PC-9 (cell line): ENCODE measurements around the gene MINDY4. TPM values are rescaled to one million over a fixed set of nuclear protein-coding genes. Genes with fewer than 3 reads are reported as not detected.

Experiments
- BruUV-seq: library from RNA; stranded (reverse); fragments of 400-500 nt; replicated peaks from 2 replicates; lab custom pipeline; 2021; lab: Mats Ljungman, UMichigan
- CTCF ChIA-PET: fragments of 300-600 bp; sonication (Branson Sonifier 250); formaldehyde crosslinking; loops from one replicate; lab custom pipeline; 2022; ENCODE audit warnings: antibody characterized with exemption; lab: Charles Lee
- POLR2A ChIA-PET: fragments of 300-600 bp; sonication (Branson Sonifier 250); formaldehyde crosslinking; loops from one replicate; lab custom pipeline; 2022; ENCODE audit warnings: antibody characterized with exemption; ENCODE audit not compliant: unreplicated experiment; lab: Charles Lee
- DNase-seq, 2 experiments: peaks; one replicate each; pipeline versions ENCODE4 v3.0.0 to v3.0.0-alpha.2; 2015 to 2022; ENCODE audit warnings: mixed read lengths in 1 of 2
- H2AFZ ChIP-seq: fragments of 200-600 bp; sonication (generic); 2 replicates; pipeline ENCODE4 v1.8.1; 2017; ENCODE audit warnings: antibody characterized with exemption
- H3F3A ChIP-seq: fragments of 200-600 bp; sonication (generic); 2 replicates; pipeline ENCODE4 v1.8.1; 2017; ENCODE audit warnings: antibody characterized with exemption, mild to moderate bottlenecking, low read depth; ENCODE audit not compliant: insufficient read depth
- H3K27ac ChIP-seq: fragments of 200-600 bp; sonication (generic); 2 replicates; pipeline ENCODE4 v1.6.1; 2016; ENCODE audit warnings: mixed run types
- H3K27me3 ChIP-seq: fragments of 200-600 bp; sonication (generic); 2 replicates; pipeline ENCODE4 v1.6.1; 2016; ENCODE audit warnings: low read depth, mixed run types; ENCODE audit not compliant: insufficient read depth
- H3K36me3 ChIP-seq: fragments of 200-600 bp; sonication (generic); 2 replicates; pipeline ENCODE4 v1.6.1; 2016; ENCODE audit warnings: low read depth, mixed run types
- H3K4me1 ChIP-seq: fragments of 200-600 bp; sonication (generic); replicated peaks from 2 replicates; pipeline ENCODE4 v1.6.1; 2016; ENCODE audit warnings: mixed run types; ENCODE audit not compliant: insufficient read depth
- H3K4me2 ChIP-seq: fragments of 200-600 bp; sonication (generic); 2 replicates; pipeline ENCODE4 v1.6.1; 2017; ENCODE audit warnings: mixed run types
- H3K4me3 ChIP-seq: fragments of 200-600 bp; sonication (generic); 2 replicates; pipeline ENCODE4 v1.6.1; 2016; ENCODE audit warnings: mixed run types
- H3K79me2 ChIP-seq: fragments of 200-600 bp; sonication (generic); 2 replicates; pipeline ENCODE4 v1.6.1; 2017; ENCODE audit warnings: low read depth, mixed run types
- H3K9me2 ChIP-seq: fragments of 200-600 bp; sonication (generic); 2 replicates; pipeline ENCODE4 v1.8.1; 2017; ENCODE audit warnings: mild to moderate bottlenecking; ENCODE audit not compliant: insufficient read depth
- H3K9me3 ChIP-seq: fragments of 200-600 bp; sonication (generic); 2 replicates; pipeline ENCODE4 v1.8.1; 2016; ENCODE audit warnings: low read depth; ENCODE audit not compliant: insufficient read depth
- H4K20me1 ChIP-seq: fragments of 200-600 bp; sonication (generic); 2 replicates; pipeline ENCODE4 v1.8.1; 2017; ENCODE audit not compliant: insufficient read depth
- EZH2 ChIP-seq: fragments of 200-600 bp; sonication (generic); IDR thresholded peaks from 2 replicates; pipeline ENCODE4 v1.8.0; 2017; ENCODE audit warnings: antibody characterized with exemption, low read depth
- intact Hi-C: fragments of 100-400 bp; cut with micrococcal nuclease; formaldehyde crosslinking; loops from one replicate; pipeline ENCODE4 v1.10.0; 2022; ENCODE audit not compliant: unreplicated experiment
- total RNA-seq: library from RNA; stranded (reverse); gene quantifications from 2 replicates; pipeline ENCODE4 v1.2.3, GENCODE V29; 2021
- TF ChIP-seq, protein P1 (sequence below): fragments of 200-600 bp; sonication (generic); conservative IDR thresholded peaks from 2 replicates; pipeline ENCODE4 v1.6.1; 2017; ENCODE audit warnings: mixed run types, antibody characterized with exemption, mild to moderate bottlenecking, moderate library complexity

MINDY4 gene
- total RNA-seq, 1 experiment from 2014 or later: 14.8 TPM

DNA sequence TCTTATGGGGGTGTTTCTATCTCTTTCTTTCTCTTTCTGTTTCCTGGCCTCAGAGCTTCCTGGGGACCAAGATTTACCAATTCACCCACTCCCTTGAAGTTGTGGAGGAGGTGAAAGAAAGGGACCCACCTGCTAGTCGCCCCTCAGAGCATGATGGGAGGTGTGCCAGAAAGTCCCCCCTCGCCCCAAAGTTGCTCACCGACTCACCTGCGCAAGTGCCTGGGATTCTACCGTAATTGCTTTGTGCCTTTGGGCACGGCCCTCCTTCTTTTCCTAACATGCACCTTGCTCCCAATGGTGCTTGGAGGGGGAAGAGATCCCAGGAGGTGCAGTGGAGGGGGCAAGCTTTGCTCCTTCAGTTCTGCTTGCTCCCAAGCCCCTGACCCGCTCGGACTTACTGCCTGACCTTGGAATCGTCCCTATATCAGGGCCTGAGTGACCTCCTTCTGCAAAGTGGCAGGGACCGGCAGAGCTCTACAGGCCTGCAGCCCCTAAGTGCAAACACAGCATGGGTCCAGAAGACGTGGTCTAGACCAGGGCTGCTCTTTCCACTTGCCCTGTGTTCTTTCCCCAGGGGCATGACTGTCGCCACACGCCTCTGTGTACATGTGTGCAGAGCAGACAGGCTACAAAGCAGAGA lies 152.7 kb downstream of the MINDY4 start:
- no peak overlapping the region for H3K27ac ChIP-seq
- peaks cover 14% of the 10 kb centered on the region; the same call in 1 of the 2 replicates for H3F3A ChIP-seq
- H3K27me3 ChIP-seq: no peaks in the 10 kb centered on the region
- TF ChIP-seq, protein P1, sequence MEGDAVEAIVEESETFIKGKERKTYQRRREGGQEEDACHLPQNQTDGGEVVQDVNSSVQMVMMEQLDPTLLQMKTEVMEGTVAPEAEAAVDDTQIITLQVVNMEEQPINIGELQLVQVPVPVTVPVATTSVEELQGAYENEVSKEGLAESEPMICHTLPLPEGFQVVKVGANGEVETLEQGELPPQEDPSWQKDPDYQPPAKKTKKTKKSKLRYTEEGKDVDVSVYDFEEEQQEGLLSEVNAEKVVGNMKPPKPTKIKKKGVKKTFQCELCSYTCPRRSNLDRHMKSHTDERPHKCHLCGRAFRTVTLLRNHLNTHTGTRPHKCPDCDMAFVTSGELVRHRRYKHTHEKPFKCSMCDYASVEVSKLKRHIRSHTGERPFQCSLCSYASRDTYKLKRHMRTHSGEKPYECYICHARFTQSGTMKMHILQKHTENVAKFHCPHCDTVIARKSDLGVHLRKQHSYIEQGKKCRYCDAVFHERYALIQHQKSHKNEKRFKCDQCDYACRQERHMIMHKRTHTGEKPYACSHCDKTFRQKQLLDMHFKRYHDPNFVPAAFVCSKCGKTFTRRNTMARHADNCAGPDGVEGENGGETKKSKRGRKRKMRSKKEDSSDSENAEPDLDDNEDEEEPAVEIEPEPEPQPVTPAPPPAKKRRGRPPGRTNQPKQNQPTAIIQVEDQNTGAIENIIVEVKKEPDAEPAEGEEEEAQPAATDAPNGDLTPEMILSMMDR: no peak
- TF ChIP-seq EZH2: no peak
- intact Hi-C loops: no loop called here
- no peaks in the 10 kb centered on the region for H4K20me1 ChIP-seq
- no peak overlapping the region for H3K4me3 ChIP-seq
- no peak overlapping the region for H3K4me2 ChIP-seq
- H3K36me3 ChIP-seq: no peaks in the 10 kb centered on the region
- no peaks in the 10 kb centered on the region for H3K9me2 ChIP-seq
- H2AFZ ChIP-seq: no peak overlapping the region
- no peak for DNase-seq
- peaks cover 25% of the 10 kb centered on the region for H3K4me1 ChIP-seq
- no peaks in the 10 kb centered on the region for H3K79me2 ChIP-seq
- BruUV-seq: no TSS peak
- ChIA-PET CTCF (no interaction called here), POLR2A (no interaction called here)
- H3K9me3 ChIP-seq: no peaks in the 10 kb centered on the region

DNA sequence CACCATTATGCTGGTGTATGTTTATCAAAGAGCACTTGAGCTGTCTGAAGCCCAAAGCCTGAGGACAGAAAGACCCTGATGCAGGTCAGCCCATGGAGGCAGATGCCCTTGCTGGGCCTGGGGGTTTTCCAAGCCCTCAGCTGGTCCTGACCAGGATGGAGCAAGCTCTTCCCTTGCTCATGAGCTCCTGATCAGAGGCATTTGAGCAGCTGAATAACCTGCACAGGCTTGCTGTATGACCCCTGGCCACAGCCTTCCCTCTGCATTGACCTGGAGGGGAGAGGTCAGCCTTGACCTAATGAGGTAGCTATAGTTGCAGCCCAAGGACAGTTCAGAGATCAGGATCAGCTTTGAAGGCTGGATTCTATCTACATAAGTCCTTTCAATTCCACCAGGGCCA lies 153.4 kb downstream of the MINDY4 start:
- no peaks in the 10 kb centered on the region for H3K27me3 ChIP-seq
- H3F3A ChIP-seq: peaks cover 12% of the 10 kb centered on the region; the same call in 1 of the 2 replicates
- intact Hi-C loops: no loop called here
- no peaks in the 10 kb centered on the region for H3K9me3 ChIP-seq
- H3K27ac ChIP-seq: no peak overlapping the region
- H3K4me1 ChIP-seq: peaks cover 25% of the 10 kb centered on the region
- no TSS peak for BruUV-seq
- TF ChIP-seq, protein P1: no peak
- TF ChIP-seq EZH2: no peak
- no peaks in the 10 kb centered on the region for H3K79me2 ChIP-seq
- POLR2A ChIA-PET: no interaction called here
- DNase-seq: no peak
- H3K4me3 ChIP-seq: no peak overlapping the region
- H3K36me3 ChIP-seq: no peaks in the 10 kb centered on the region
- H3K4me2 ChIP-seq: no peak overlapping the region
- H2AFZ ChIP-seq: no peak overlapping the region
- no peaks in the 10 kb centered on the region for H4K20me1 ChIP-seq
- no peaks in the 10 kb centered on the region for H3K9me2 ChIP-seq
- CTCF ChIA-PET: interaction anchor here (0.6 kb wide), 1 partner anchor 14 kb away, joined by 4 read pairs; no protein-coding TSS in a partner anchor

GRCh38 chr7:30925117-30925516 lies 153.9 kb downstream of the MINDY4 start:
- TF ChIP-seq, protein P1: no peak
- no peak for TF ChIP-seq EZH2
- Histone ChIP-seq H3K79me2 (no peaks in the 10 kb centered on the region), H4K20me1 (no peaks in the 10 kb centered on the region), H3K4me1 (peaks cover 20% of the 10 kb centered on the region), H3K4me2 (no peak overlapping the region), H3K36me3 (no peaks in the 10 kb centered on the region), H3K9me2 (no peaks in the 10 kb centered on the region), H2AFZ (no peak overlapping the region), H3K4me3 (no peak overlapping the region), H3K27ac (no peak overlapping the region), H3F3A (peaks cover 10% of the 10 kb centered on the region; the same call in 1 of the 2 replicates), H3K27me3 (no peaks in the 10 kb centered on the region), H3K9me3 (no peaks in the 10 kb centered on the region)
- no peak for DNase-seq
- no TSS peak for BruUV-seq
- POLR2A ChIA-PET: no interaction called here
- intact Hi-C loops: no loop called here
- CTCF ChIA-PET: interaction anchor here (0.6 kb wide), 1 partner anchor 13 kb away, joined by 4 read pairs; no protein-coding TSS in a partner anchor
